A204.1 (cell line): ENCODE measurements around the gene PAGE1.
"Not testable (repeated sequence)": the region's sequence is repeated elsewhere in the genome, so short reads cannot be mapped to it uniquely, and the experiment has no call there.

Source experiments
- FAIRE-seq: peaks from 2 replicates; lab custom pipeline; 2012; peaks lifted over from hg19 to GRCh38; lab: Jason Lieb, UNC

The PAGE1 gene

GRCh38 chrX:49695276-49696180 lies at the start of gene PAGE1:
TSS of gene PAGE1 (minus strand) at chrX:49695984. CDS start at chrX:49694770, 1,214 bp downstream.
- no peak for FAIRE-seq

GRCh38 chrX:49741501-49741900 lies 45.7 kb upstream of the PAGE1 start:
- FAIRE-seq, result not testable (repeated sequence)

- no peak for FAIRE-seq
Observed at GRCh38 chrX:49727847-49728246, 32.1 kb upstream of the PAGE1 start.

GRCh38 chrX:49726966-49727365 lies 31.2 kb upstream of the PAGE1 start:
- no peak for FAIRE-seq

GRCh38 chrX:49725923-49726904 lies 30.4 kb upstream of the PAGE1 start:
- FAIRE-seq, result no peak

- FAIRE-seq, result no peak
Observed at GRCh38 chrX:49725401-49725800, 29.6 kb upstream of the PAGE1 start.

- FAIRE-seq, result not testable (repeated sequence)
Observed at GRCh38 chrX:49720106-49720505, 24.3 kb upstream of the PAGE1 start.

- no peak for FAIRE-seq
Observed at GRCh38 chrX:49712577-49712976, 16.8 kb upstream of the PAGE1 start.

GRCh38 chrX:49710744-49711319 lies 15.0 kb upstream of the PAGE1 start:
- no peak for FAIRE-seq

- FAIRE-seq, result no peak
Observed at GRCh38 chrX:49704691-49705404, 9.1 kb upstream of the PAGE1 start.

GRCh38 chrX:49701933-49702332 lies 6.1 kb upstream of the PAGE1 start:
- no peak for FAIRE-seq

GRCh38 chrX:49701323-49701722 lies 5.5 kb upstream of the PAGE1 start:
- FAIRE-seq, result no peak

GRCh38 chrX:49675075-49675719 lies 20.6 kb downstream of the PAGE1 start:
- FAIRE-seq, result no peak

- FAIRE-seq, result no peak
Observed at GRCh38 chrX:49673394-49673793, 22.4 kb downstream of the PAGE1 start.

- FAIRE-seq, result no peak
Observed at GRCh38 chrX:49664824-49665223, 31.0 kb downstream of the PAGE1 start.

GRCh38 chrX:49661881-49662280 lies 33.9 kb downstream of the PAGE1 start:
- FAIRE-seq, result no peak

GRCh38 chrX:49659771-49660170 lies 36.0 kb downstream of the PAGE1 start:
- FAIRE-seq, result no peak

GRCh38 chrX:49656533-49656932 lies 39.3 kb downstream of the PAGE1 start:
- FAIRE-seq, result no peak

- no peak for FAIRE-seq
Observed at GRCh38 chrX:49644991-49645637, 50.7 kb downstream of the PAGE1 start.
